CD14-positive monocyte (primary cell): ENCODE results near the gene SULT1A2. TPM values are rescaled to one million over a fixed set of nuclear protein-coding genes. Genes with fewer than 3 reads are reported as not detected.

Experiments
- DNase-seq, 3 donors: peaks; one replicate each; pipeline ENCODE4 v3.0.0-alpha.2; 2011 to 2022
- H2AFZ ChIP-seq: 2 replicates; pipeline ENCODE4 v1.6.0; 2012; ENCODE audit warnings: mild to moderate bottlenecking, low read depth, low read length, inconsistent platforms; ENCODE audit not compliant: insufficient read depth, poor library complexity, severe bottlenecking
- H3K27ac ChIP-seq, 2 donors: 1 replicate in 1 of 2; 2 replicates in 1 of 2; pipeline ENCODE4 v1.5.1; 2012 to 2013; ENCODE audit warnings: low read length in 2 of 2, control low read depth in 1 of 2, inconsistent platforms in 1 of 2, low read depth in 1 of 2, mild to moderate bottlenecking in 1 of 2
- H3K27me3 ChIP-seq, 2 donors: one replicate each; pipeline versions ENCODE4 v1.6.0 to v1.6.1; 2011 to 2013; ENCODE audit warnings: low read length in 2 of 2; ENCODE audit not compliant: control insufficient read depth in 2 of 2, insufficient read depth in 2 of 2
- H3K36me3 ChIP-seq, 2 donors: replicated peaks in 1 of 2; 1 replicate in 1 of 2; 2 replicates in 1 of 2; pipeline versions ENCODE4 v1.5.1 to v1.6.1; 2012 to 2013; ENCODE audit warnings: low read length in 2 of 2, control low read depth in 1 of 2, inconsistent platforms in 1 of 2, mild to moderate bottlenecking in 1 of 2; ENCODE audit not compliant: insufficient read depth in 2 of 2, control insufficient read depth in 1 of 2
- H3K4me1 ChIP-seq, 2 donors: 1 replicate in 1 of 2; 2 replicates in 1 of 2; pipeline versions ENCODE4 v1.5.1 to v1.6.1; 2012 to 2013; ENCODE audit warnings: low read length in 2 of 2, control low read depth in 1 of 2, inconsistent platforms in 1 of 2, mild to moderate bottlenecking in 1 of 2, moderate library complexity in 1 of 2; ENCODE audit not compliant: insufficient read depth in 2 of 2, control insufficient read depth in 1 of 2
- H3K4me2 ChIP-seq: replicated peaks from 2 replicates; pipeline ENCODE3; 2012; ENCODE audit warnings: low read length, moderate library complexity, mild to moderate bottlenecking; ENCODE audit not compliant: poor library complexity, severe bottlenecking; ENCODE audit errors: extremely low read depth
- H3K4me3 ChIP-seq, 3 experiments: fragments of 200-600 bp in 1 of 3; sonication (generic) in 1 of 3; replicated peaks in 1 of 3; 1 replicate in 2 of 3; 2 replicates in 1 of 3; pipeline ENCODE4 v1.5.1; 2011 to 2013; ENCODE audit warnings: low read length in 3 of 3, mild to moderate bottlenecking in 3 of 3, control low read depth in 2 of 3, low read depth in 2 of 3, inconsistent platforms in 1 of 3, moderate library complexity in 1 of 3
- H3K79me2 ChIP-seq: 2 replicates; pipeline ENCODE4 v1.6.0; 2012; ENCODE audit warnings: mild to moderate bottlenecking, control low read depth, inconsistent platforms, low read length, moderate library complexity; ENCODE audit not compliant: insufficient read depth
- H3K9ac ChIP-seq: 2 replicates; pipeline ENCODE4 v1.6.0; 2017; ENCODE audit warnings: low read length, mild to moderate bottlenecking; ENCODE audit not compliant: insufficient read depth, poor library complexity, severe bottlenecking
- H3K9me3 ChIP-seq, 2 donors: replicated peaks in 1 of 2; 1 replicate in 1 of 2; 2 replicates in 1 of 2; pipeline versions ENCODE4 v1.5.1 to v1.6.1; 2012 to 2013; ENCODE audit warnings: low read length in 2 of 2, control low read depth in 1 of 2; ENCODE audit not compliant: control insufficient read depth in 1 of 2, insufficient read depth in 1 of 2
- H4K20me1 ChIP-seq: 2 replicates; pipeline ENCODE4 v1.6.0; 2012; ENCODE audit warnings: mild to moderate bottlenecking, low read length, control low read depth, moderate library complexity; ENCODE audit not compliant: insufficient read depth
- H3K27ac Mint-ChIP-seq, 7 donors: one replicate each; pipeline ENCODE4 v1.8.0; 2020; ENCODE audit warnings: mild to moderate bottlenecking in 7 of 7, mixed read lengths in 7 of 7, moderate library complexity in 6 of 7, inconsistent platforms in 2 of 7
- H3K27me3 Mint-ChIP-seq, 3 donors: one replicate each; pipeline ENCODE4 v1.8.0; 2021 to 2022; ENCODE audit warnings: low read depth in 3 of 3, mild to moderate bottlenecking in 3 of 3, mixed read lengths in 3 of 3, moderate library complexity in 3 of 3, inconsistent platforms in 1 of 3
- H3K36me3 Mint-ChIP-seq, 2 donors: one replicate each; pipeline ENCODE4 v1.8.0; 2020; ENCODE audit warnings: mixed read lengths in 2 of 2, inconsistent platforms in 1 of 2, mild to moderate bottlenecking in 1 of 2
- H3K4me1 Mint-ChIP-seq: one replicate; pipeline ENCODE4 v1.8.0; 2020; ENCODE audit warnings: mild to moderate bottlenecking, mixed read lengths
- H3K4me3 Mint-ChIP-seq, 2 donors: one replicate each; pipeline ENCODE4 v1.8.0; 2020; ENCODE audit warnings: mild to moderate bottlenecking in 2 of 2, mixed read lengths in 2 of 2, moderate library complexity in 1 of 2
- H3K9me3 Mint-ChIP-seq, 7 donors: one replicate each; pipeline ENCODE4 v1.8.0; 2020 to 2022; ENCODE audit warnings: mixed read lengths in 7 of 7, mild to moderate bottlenecking in 6 of 7, moderate library complexity in 6 of 7, inconsistent platforms in 2 of 7
- WGBS: methylation state at CpG from one replicate; pipeline ENCODE4 v1.1.5; 2013; ENCODE audit warnings: missing lambda C conversion rate; ENCODE audit not compliant: insufficient coverage; 5-methylcytosine and 5-hydroxymethylcytosine counted together
- intact Hi-C, 2 donors: fragments of 100-400 bp; cut with micrococcal nuclease; formaldehyde crosslinking; loops; one replicate each; pipeline versions ENCODE4 v1.15.0 to v1.15.1; 2023
- polyA plus RNA-seq, 3 donors: library from polyadenylated mRNA; depleted of rRNA in 1 of 3; unstranded in 2 of 3; stranded (reverse) in 1 of 3; fragments of 300-500 nt in 2 of 3; fragments of >200 nt in 1 of 3; fragmentation: Illumina TruSeq in 2 of 3; gene quantifications; 1 replicate in 2 of 3; 2 replicates in 1 of 3; pipeline ENCODE4 v1.2.3, GENCODE V29; 2012 to 2021
- TF ChIP-seq, protein P1 (sequence below): fragments of 200-600 bp; IDR thresholded peaks from one replicate; pipeline ENCODE4 v1.8.0; 2022; ENCODE audit warnings: antibody characterized with exemption, mild to moderate bottlenecking

Gene SULT1A2
- polyA plus RNA-seq, 3 donors, result 1.1 to 4.6 TPM; not detected in 1

DNA sequence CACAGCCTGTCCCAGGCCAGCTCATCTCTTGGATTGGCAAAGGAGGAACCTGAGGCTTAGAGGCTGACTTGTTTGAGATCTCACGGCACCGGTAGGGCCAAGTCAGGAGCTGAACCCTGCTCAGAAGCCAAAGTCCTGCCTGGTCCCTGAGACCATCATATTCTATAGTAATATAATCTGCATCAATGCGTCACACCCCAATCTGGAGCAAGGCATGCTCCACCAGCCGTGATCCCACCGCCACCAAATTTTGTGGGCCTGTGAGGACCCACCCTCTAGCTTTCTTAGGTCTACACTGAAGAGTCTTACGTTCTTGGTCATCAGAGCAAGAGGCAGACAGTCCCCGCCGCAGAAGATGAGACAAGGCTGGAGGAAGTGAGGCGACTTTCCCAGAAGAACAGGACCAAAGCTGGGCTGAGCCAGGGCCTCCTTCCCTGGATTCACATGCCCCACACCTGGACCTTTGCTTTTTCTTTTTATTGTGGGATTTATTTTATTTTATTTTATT is 10.3 kb upstream of the SULT1A2 start:
- H3K79me2 ChIP-seq, result peaks cover 31% of the 10 kb centered on the region
- WGBS, result 95% methylated on average over 3 of the region's 9 CpGs
- Mint-ChIP-seq H3K36me3 (peaks cover 46 to 57% of the 10 kb centered on the region in 2 donors), H3K4me1 (peaks cover 47% of the 10 kb centered on the region), H3K27ac (peak overlapping the region in 3 of 7 donors; percentile 3 to 63 (median 50)), H3K27me3 (peaks cover 0 to 2% (median 1%) of the 10 kb centered on the region in 3 donors), H3K4me3 (no peak overlapping the region), H3K9me3 (no peaks in the 10 kb centered on the region)
- TF ChIP-seq, protein P1, sequence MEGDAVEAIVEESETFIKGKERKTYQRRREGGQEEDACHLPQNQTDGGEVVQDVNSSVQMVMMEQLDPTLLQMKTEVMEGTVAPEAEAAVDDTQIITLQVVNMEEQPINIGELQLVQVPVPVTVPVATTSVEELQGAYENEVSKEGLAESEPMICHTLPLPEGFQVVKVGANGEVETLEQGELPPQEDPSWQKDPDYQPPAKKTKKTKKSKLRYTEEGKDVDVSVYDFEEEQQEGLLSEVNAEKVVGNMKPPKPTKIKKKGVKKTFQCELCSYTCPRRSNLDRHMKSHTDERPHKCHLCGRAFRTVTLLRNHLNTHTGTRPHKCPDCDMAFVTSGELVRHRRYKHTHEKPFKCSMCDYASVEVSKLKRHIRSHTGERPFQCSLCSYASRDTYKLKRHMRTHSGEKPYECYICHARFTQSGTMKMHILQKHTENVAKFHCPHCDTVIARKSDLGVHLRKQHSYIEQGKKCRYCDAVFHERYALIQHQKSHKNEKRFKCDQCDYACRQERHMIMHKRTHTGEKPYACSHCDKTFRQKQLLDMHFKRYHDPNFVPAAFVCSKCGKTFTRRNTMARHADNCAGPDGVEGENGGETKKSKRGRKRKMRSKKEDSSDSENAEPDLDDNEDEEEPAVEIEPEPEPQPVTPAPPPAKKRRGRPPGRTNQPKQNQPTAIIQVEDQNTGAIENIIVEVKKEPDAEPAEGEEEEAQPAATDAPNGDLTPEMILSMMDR, result no peak
- DNase-seq, result no peak
- no peak overlapping the region for H2AFZ ChIP-seq
- H3K27me3 ChIP-seq, result no peaks in the 10 kb centered on the region
- H3K9me3 ChIP-seq, result no peaks in the 10 kb centered on the region
- intact Hi-C loops, result no loop called here
- H3K4me2 ChIP-seq, result no peak overlapping the region
- H3K4me1 ChIP-seq, result peaks cover 32 to 38% of the 10 kb centered on the region in 2 donors
- H3K9ac ChIP-seq, result no peak overlapping the region
- peaks cover 18 to 28% of the 10 kb centered on the region in 2 donors for H3K36me3 ChIP-seq
- no peak overlapping the region for H3K4me3 ChIP-seq
- no peak overlapping the region for H3K27ac ChIP-seq
- H4K20me1 ChIP-seq, result peaks cover 18% of the 10 kb centered on the region

DNA sequence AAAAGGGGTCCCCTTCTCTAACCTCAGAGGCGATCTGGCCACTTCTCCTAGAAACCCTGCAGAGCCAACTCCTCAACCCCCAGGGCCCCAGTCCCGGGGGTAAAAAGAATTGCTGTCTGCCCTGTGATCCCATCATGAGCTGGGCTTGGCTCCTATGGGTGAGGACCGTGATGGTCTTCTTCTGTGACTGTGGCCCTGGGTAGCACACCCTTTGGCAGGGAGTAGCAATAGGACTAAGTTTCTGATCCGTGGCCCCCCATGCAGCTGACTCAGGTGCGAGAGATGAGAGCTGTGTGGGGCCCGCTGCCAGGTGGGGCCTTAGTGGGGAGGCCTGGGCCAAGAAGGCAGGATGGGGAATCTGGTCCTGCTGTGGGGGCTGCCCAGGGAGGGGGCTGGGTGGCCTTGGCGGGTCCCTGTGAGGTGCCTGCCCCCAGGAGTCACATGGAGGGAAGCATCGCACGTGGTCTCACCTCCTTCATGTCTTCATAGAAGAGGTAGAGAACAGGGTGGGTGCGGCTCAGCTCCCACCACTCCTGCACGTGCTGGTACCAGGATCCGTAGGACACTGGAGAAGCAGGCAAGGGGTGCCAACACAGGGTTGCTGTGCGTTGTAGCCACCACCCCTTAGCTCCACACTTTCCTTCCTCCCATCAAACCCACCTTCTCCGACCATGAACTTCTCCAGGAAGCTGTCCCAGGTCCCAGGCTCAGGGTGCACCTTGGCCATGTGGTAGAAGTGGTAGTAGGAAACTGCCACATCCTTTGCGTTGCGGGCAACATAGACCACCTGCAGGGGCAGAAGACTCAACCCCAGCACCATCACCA is 9.7 kb upstream of the SULT1A2 start:
- H3K4me3 Mint-ChIP-seq, result no peak overlapping the region
- peaks cover 30 to 35% of the 10 kb centered on the region in 2 donors for H3K4me1 ChIP-seq
- peaks cover 31% of the 10 kb centered on the region for H3K79me2 ChIP-seq
- no peaks in the 10 kb centered on the region for H3K9me3 Mint-ChIP-seq
- TF ChIP-seq, protein P1, result no peak
- H3K9me3 ChIP-seq, result no peaks in the 10 kb centered on the region
- no peak for DNase-seq
- peaks cover 18% of the 10 kb centered on the region for H4K20me1 ChIP-seq
- H3K36me3 ChIP-seq, result peaks cover 18 to 28% of the 10 kb centered on the region in 2 donors
- 68% methylated on average over 5 of the region's 16 CpGs for WGBS
- H3K27ac ChIP-seq, result no peak overlapping the region
- peaks cover 46 to 57% of the 10 kb centered on the region in 2 donors for H3K36me3 Mint-ChIP-seq
- H3K27ac Mint-ChIP-seq, result peak overlapping the region in 3 of 7 donors; percentile 3 to 54 (median 15)
- H3K27me3 ChIP-seq, result no peaks in the 10 kb centered on the region
- no peak overlapping the region for H2AFZ ChIP-seq
- no peak overlapping the region for H3K4me2 ChIP-seq
- intact Hi-C loops, result no loop called here
- peaks cover 1 to 3% (median 1%) of the 10 kb centered on the region in 3 donors for H3K27me3 Mint-ChIP-seq
- no peak overlapping the region for H3K9ac ChIP-seq
- H3K4me3 ChIP-seq, result no peak overlapping the region
- H3K4me1 Mint-ChIP-seq, result peaks cover 47% of the 10 kb centered on the region
